ENCODE data around the gene PLEKHG4.

DNA sequence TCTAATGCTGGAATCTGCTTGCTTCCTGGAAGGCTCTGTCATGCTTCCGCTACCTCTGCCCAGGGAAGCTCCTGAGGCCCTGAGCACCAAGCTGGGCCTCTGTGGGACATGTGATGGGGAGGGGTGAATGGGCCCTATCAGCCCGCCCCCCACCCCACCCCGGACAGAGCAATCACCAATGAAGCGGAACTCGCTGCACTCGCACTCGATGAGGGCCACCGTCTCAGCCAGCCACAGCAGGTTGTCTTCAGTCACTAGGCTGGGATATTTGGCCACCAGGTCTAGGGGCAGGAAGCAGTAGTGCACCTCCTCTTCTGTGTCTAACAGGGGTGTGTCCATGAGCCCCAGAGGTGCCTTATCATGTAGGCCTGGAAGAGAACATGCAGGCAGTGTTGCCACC lies 23.6 kb downstream of the PLEKHG4 start:
- TF ChIP-seq POLR2A (IDR thresholded peaks at IDR 0.05) (no peak), POLR2AphosphoS5 (IDR thresholded peaks at IDR 0.05) (no peak), EP300 (IDR thresholded peaks at IDR 0.05) (no peak)
- TF ChIP-seq, protein P1, sequence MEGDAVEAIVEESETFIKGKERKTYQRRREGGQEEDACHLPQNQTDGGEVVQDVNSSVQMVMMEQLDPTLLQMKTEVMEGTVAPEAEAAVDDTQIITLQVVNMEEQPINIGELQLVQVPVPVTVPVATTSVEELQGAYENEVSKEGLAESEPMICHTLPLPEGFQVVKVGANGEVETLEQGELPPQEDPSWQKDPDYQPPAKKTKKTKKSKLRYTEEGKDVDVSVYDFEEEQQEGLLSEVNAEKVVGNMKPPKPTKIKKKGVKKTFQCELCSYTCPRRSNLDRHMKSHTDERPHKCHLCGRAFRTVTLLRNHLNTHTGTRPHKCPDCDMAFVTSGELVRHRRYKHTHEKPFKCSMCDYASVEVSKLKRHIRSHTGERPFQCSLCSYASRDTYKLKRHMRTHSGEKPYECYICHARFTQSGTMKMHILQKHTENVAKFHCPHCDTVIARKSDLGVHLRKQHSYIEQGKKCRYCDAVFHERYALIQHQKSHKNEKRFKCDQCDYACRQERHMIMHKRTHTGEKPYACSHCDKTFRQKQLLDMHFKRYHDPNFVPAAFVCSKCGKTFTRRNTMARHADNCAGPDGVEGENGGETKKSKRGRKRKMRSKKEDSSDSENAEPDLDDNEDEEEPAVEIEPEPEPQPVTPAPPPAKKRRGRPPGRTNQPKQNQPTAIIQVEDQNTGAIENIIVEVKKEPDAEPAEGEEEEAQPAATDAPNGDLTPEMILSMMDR (IDR thresholded peaks at IDR 0.05), result no peak

Data from gastroesophageal sphincter (tissue), 3 donors.